Ishikawa (cell line): ENCODE measurements around the gene LPAR1.

Source experiments
- TCF12 ChIP-seq: IDR thresholded peaks from 2 replicates; pipeline ENCODE4 v1.6.1; 2012; ENCODE audit warnings: low read depth
- TF ChIP-seq, protein P1 (sequence below): IDR thresholded peaks from 2 replicates; pipeline ENCODE4 v1.6.1; 2012

DNA sequence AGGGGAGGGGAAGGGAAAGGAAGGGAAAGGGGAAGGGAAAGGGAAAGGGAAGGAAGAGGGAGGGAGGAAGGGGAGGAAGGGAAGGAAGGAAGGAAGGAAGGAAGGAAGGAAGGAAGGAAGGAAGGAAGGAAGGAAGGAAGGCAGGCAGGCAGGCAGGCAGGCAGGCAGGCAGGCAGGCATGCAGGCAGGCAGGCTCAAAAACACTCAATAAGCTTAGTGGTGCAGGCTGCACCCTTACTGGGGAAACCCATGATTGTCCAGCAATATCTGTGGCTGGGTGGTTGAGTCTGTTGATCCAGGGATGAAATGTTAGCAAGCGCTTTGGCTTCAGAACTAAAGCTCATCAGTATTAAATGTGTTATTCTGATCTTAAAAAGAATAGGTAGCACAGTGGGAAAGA, 145.6 kb downstream of the LPAR1 start:
- no peak for TF ChIP-seq TCF12
- TF ChIP-seq, protein P1, sequence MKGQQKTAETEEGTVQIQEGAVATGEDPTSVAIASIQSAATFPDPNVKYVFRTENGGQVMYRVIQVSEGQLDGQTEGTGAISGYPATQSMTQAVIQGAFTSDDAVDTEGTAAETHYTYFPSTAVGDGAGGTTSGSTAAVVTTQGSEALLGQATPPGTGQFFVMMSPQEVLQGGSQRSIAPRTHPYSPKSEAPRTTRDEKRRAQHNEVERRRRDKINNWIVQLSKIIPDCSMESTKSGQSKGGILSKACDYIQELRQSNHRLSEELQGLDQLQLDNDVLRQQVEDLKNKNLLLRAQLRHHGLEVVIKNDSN, result no peak
